Bronchial epithelial cell (primary cell): ENCODE results near the gene TKFC. TPM values are rescaled to one million over a fixed set of nuclear protein-coding genes. Genes with fewer than 3 reads are reported as not detected.

Source experiments
- DNase-seq: peaks from one replicate; pipeline ENCODE4 v3.0.0-alpha.2; 2010; ENCODE audit warnings: low read depth
- FAIRE-seq: peaks from 2 replicates; lab custom pipeline; 2011; peaks lifted over from hg19 to GRCh38; lab: Jason Lieb, UNC
- H3K27me3 ChIP-seq: 2 replicates; pipeline ENCODE4 v1.5.1; 2011; ENCODE audit warnings: low read length; ENCODE audit not compliant: control insufficient read depth, insufficient read depth
- H3K36me3 ChIP-seq: 2 replicates; pipeline ENCODE4 v1.5.1; 2011; ENCODE audit warnings: low read length; ENCODE audit not compliant: control insufficient read depth, insufficient read depth
- H3K4me3 ChIP-seq: 2 replicates; pipeline ENCODE4 v1.5.1; 2011; ENCODE audit warnings: mild to moderate bottlenecking, low read depth, low read length, control low read depth
- total RNA-seq: library from RNA; depleted of rRNA; stranded (reverse); fragments of >200 nt; gene quantifications from 2 replicates; pipeline ENCODE4 v1.2.1, GENCODE V29; 2014
- TF ChIP-seq, protein P1 (sequence below): IDR thresholded peaks from 2 replicates; pipeline ENCODE4 v1.5.1; 2011; ENCODE audit warnings: mild to moderate bottlenecking, moderate library complexity, low read length, control low read depth, inconsistent platforms; ENCODE audit not compliant: insufficient read depth, severe bottlenecking

The TKFC gene
- total RNA-seq, 1 donor from 2014 or later = 22.9 TPM

GRCh38 chr11:61343792-61344745 lies 11.0 kb downstream of the TKFC start:
- DNase-seq (no peak), FAIRE-seq (no peak)
- Histone ChIP-seq H3K36me3 (peaks cover 18% of the 10 kb centered on the region), H3K27me3 (no peaks in the 10 kb centered on the region), H3K4me3 (no peak overlapping the region)
- TF ChIP-seq, protein P1, sequence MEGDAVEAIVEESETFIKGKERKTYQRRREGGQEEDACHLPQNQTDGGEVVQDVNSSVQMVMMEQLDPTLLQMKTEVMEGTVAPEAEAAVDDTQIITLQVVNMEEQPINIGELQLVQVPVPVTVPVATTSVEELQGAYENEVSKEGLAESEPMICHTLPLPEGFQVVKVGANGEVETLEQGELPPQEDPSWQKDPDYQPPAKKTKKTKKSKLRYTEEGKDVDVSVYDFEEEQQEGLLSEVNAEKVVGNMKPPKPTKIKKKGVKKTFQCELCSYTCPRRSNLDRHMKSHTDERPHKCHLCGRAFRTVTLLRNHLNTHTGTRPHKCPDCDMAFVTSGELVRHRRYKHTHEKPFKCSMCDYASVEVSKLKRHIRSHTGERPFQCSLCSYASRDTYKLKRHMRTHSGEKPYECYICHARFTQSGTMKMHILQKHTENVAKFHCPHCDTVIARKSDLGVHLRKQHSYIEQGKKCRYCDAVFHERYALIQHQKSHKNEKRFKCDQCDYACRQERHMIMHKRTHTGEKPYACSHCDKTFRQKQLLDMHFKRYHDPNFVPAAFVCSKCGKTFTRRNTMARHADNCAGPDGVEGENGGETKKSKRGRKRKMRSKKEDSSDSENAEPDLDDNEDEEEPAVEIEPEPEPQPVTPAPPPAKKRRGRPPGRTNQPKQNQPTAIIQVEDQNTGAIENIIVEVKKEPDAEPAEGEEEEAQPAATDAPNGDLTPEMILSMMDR = no peak

GRCh38 chr11:61345170-61345610 lies 12.2 kb downstream of the TKFC start:
- Histone ChIP-seq H3K4me3 (no peak overlapping the region), H3K36me3 (peaks cover 25% of the 10 kb centered on the region), H3K27me3 (no peaks in the 10 kb centered on the region)
- FAIRE-seq (no peak), DNase-seq (no peak)
- TF ChIP-seq, protein P1 = no peak

GRCh38 chr11:61345954-61346843 lies 13.2 kb downstream of the TKFC start:
- Histone ChIP-seq H3K4me3 (no peak overlapping the region), H3K36me3 (peaks cover 30% of the 10 kb centered on the region), H3K27me3 (no peaks in the 10 kb centered on the region)
- TF ChIP-seq, protein P1 = no peak
- FAIRE-seq (no peak), DNase-seq (no peak)

GRCh38 chr11:61347916-61348461 lies 15.0 kb downstream of the TKFC start:
- no peak overlapping the region for H3K4me3 ChIP-seq
- TF ChIP-seq, protein P1 = no peak
- H3K36me3 ChIP-seq = peaks cover 26% of the 10 kb centered on the region
- no peak for FAIRE-seq
- DNase-seq = no peak
- no peaks in the 10 kb centered on the region for H3K27me3 ChIP-seq

DNA sequence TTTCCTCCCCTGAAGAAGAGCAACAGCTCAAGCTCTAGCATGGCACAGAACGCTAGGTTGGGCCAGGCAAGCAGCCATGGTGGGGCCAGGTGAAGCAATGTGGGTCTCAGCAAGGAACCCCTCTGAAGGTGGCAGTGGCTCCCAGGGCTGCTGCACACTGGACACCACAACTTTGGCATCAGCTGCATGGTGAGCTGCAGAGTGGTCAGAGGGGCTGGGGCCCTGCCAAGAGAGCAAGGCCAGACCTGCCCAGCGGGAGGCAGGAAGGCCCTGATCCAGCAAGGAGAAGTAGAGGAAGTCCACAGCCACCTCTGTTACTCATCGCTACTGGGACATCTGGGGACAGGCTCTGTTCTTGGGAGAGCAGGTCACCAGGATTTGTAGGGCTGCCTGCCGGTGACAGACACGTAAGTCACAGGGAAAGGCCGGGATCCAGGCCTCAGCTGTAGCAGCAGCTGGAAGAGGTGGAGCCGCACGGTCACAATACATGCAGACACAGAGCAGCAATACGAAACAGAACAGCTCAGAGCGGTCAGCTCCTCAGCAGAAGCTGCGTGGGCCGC lies 16.2 kb downstream of the TKFC start:
- Histone ChIP-seq H3K4me3 (no peak overlapping the region), H3K36me3 (peaks cover 30% of the 10 kb centered on the region), H3K27me3 (no peaks in the 10 kb centered on the region)
- FAIRE-seq (no peak), DNase-seq (peak; percentile 26)
- TF ChIP-seq, protein P1 = no peak
